Smooth muscle cell (in vitro differentiated cells): Measurements from ENCODE around the gene TBATA. TPM values are rescaled to one million over a fixed set of nuclear protein-coding genes. Genes with fewer than 3 reads are reported as not detected.

ENCODE experiments used
- DNase-seq: peaks from one replicate; lab custom pipeline; 2025; ENCODE audit not compliant: unreplicated experiment; lab: John Stamatoyannopoulos, UW
- H2AFZ ChIP-seq: fragments of 200-600 bp; sonication (generic); 2 replicates; pipeline ENCODE4 v1.6.0; 2016; ENCODE audit warnings: antibody characterized with exemption, low read depth, mild to moderate bottlenecking
- H3F3A ChIP-seq: fragments of 200-600 bp; sonication (generic); 2 replicates; pipeline ENCODE4 v1.6.0; 2017; ENCODE audit warnings: antibody characterized with exemption, low read depth
- H3K27ac ChIP-seq: fragments of 200-600 bp; sonication (generic); 2 replicates; pipeline ENCODE4 v1.5.1; 2016; ENCODE audit warnings: low read depth, mild to moderate bottlenecking
- H3K27me3 ChIP-seq: fragments of 200-600 bp; sonication (generic); 2 replicates; pipeline ENCODE4 v1.6.1; 2016; ENCODE audit warnings: low read depth, mild to moderate bottlenecking
- H3K36me3 ChIP-seq: fragments of 200-600 bp; sonication (generic); 2 replicates; pipeline ENCODE4 v1.5.1; 2016; ENCODE audit warnings: low read depth
- H3K4me1 ChIP-seq: fragments of 200-600 bp; sonication (generic); 2 replicates; pipeline ENCODE4 v1.5.1; 2016; ENCODE audit warnings: low read depth
- H3K4me2 ChIP-seq: fragments of 200-600 bp; sonication (generic); 2 replicates; pipeline ENCODE4 v1.6.0; 2016; ENCODE audit warnings: mild to moderate bottlenecking
- H3K4me3 ChIP-seq: fragments of 200-600 bp; sonication (generic); 2 replicates; pipeline ENCODE4 v1.5.1; 2016; ENCODE audit warnings: mild to moderate bottlenecking
- H3K79me2 ChIP-seq: fragments of 200-600 bp; sonication (generic); 2 replicates; pipeline ENCODE4 v1.6.0; 2016; ENCODE audit warnings: low read depth, mild to moderate bottlenecking
- H3K9ac ChIP-seq: fragments of 200-600 bp; sonication (generic); 2 replicates; pipeline ENCODE4 v1.6.0; 2016; ENCODE audit warnings: low read depth
- H3K9me3 ChIP-seq: fragments of 200-600 bp; sonication (generic); replicated peaks from 2 replicates; pipeline ENCODE4 v1.5.1; 2016; ENCODE audit warnings: low read depth
- H4K20me1 ChIP-seq: fragments of 200-600 bp; sonication (generic); 2 replicates; pipeline ENCODE4 v1.6.0; 2016; ENCODE audit warnings: low read depth
- WGBS: methylation state at CpG from one replicate; pipeline ENCODE4 v1.1.7; 2016; ENCODE audit warnings: low lambda C conversion rate; 5-methylcytosine and 5-hydroxymethylcytosine counted together
- polyA plus RNA-seq: library from polyadenylated mRNA; unstranded; fragments of >200 nt; fragmentation: Nextera tagmentation; extraction: Ambion mirVana; gene quantifications from 2 replicates; pipeline ENCODE4 v1.2.1, GENCODE V29; 2016
- total RNA-seq: library from RNA; depleted of rRNA; stranded (reverse); fragments of >200 nt; gene quantifications from 2 replicates; pipeline ENCODE4 v1.2.3, GENCODE V29; 2014
- TF ChIP-seq, protein P1 (sequence below): fragments of 200-600 bp; sonication (generic); IDR thresholded peaks from 2 replicates; pipeline ENCODE4 v1.5.1; 2017; ENCODE audit warnings: borderline replicate concordance, mild to moderate bottlenecking, antibody characterized with exemption; ENCODE audit not compliant: insufficient read depth, poor library complexity, severe bottlenecking

TBATA gene
- total and polyA plus RNA-seq, 2 experiments from 2014 or later = not detected

DNA sequence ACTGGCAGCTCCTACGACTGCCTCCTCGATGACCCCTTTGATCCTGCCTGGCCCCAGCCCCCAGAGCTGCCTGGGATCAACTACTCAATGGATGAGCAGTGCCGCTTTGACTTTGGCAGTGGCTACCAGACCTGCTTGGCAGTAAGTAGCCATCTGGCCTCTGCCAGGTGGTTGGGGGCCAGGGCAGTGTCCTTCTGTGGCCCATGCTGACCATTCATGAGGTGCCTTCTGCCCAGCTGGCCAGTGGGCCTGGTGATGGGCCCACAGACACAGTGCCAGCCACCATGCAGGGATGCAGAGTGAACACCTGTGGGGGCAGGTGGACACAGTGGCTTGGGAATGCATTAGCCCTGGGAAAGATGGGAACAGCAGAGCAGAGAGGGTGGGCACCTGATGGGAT, 50.0 kb downstream of the TBATA start:
- Histone ChIP-seq H4K20me1 (no peaks in the 10 kb centered on the region), H2AFZ (no peak overlapping the region), H3K27ac (no peak overlapping the region), H3K4me2 (no peak overlapping the region), H3K27me3 (no peaks in the 10 kb centered on the region), H3K36me3 (no peaks in the 10 kb centered on the region), H3K79me2 (no peaks in the 10 kb centered on the region), H3K4me1 (no peaks in the 10 kb centered on the region), H3K9ac (no peak overlapping the region), H3K9me3 (no peaks in the 10 kb centered on the region), H3K4me3 (no peak overlapping the region), H3F3A (no peaks in the 10 kb centered on the region)
- no peak for DNase-seq
- WGBS = 92% methylated on average over 3 of the region's 3 CpGs
- TF ChIP-seq, protein P1, sequence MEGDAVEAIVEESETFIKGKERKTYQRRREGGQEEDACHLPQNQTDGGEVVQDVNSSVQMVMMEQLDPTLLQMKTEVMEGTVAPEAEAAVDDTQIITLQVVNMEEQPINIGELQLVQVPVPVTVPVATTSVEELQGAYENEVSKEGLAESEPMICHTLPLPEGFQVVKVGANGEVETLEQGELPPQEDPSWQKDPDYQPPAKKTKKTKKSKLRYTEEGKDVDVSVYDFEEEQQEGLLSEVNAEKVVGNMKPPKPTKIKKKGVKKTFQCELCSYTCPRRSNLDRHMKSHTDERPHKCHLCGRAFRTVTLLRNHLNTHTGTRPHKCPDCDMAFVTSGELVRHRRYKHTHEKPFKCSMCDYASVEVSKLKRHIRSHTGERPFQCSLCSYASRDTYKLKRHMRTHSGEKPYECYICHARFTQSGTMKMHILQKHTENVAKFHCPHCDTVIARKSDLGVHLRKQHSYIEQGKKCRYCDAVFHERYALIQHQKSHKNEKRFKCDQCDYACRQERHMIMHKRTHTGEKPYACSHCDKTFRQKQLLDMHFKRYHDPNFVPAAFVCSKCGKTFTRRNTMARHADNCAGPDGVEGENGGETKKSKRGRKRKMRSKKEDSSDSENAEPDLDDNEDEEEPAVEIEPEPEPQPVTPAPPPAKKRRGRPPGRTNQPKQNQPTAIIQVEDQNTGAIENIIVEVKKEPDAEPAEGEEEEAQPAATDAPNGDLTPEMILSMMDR = no peak

DNA sequence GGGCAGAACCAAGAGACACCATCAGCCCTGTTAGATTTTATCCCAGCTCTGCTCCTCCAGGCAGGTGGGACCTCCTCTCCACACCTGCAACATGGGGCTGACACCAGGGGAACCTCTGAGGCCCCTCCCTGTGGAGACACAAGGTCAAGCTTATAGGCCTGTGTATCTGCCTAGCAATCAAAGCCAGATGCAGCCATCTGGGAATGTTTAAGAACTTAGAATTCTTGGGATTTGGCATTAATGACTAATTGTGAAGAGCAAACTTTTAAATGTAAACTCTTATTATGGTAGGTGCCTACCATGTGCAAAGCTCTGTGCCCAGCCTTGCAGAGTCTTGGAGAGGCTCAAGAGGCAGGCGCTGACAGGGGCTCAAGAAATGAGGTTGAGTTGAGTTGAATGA, 52.1 kb downstream of the TBATA start:
- Histone ChIP-seq H3K36me3 (no peaks in the 10 kb centered on the region), H3K27me3 (no peaks in the 10 kb centered on the region), H3K4me3 (no peak overlapping the region), H3K9me3 (no peaks in the 10 kb centered on the region), H2AFZ (no peak overlapping the region), H3K9ac (no peak overlapping the region), H3K27ac (no peak overlapping the region), H3K4me2 (no peak overlapping the region), H3K79me2 (no peaks in the 10 kb centered on the region), H3F3A (no peaks in the 10 kb centered on the region), H3K4me1 (no peaks in the 10 kb centered on the region), H4K20me1 (no peaks in the 10 kb centered on the region)
- WGBS = 100% methylated on average over 1 of the region's 1 CpG
- TF ChIP-seq, protein P1 = no peak
- DNase-seq = no peak

DNA sequence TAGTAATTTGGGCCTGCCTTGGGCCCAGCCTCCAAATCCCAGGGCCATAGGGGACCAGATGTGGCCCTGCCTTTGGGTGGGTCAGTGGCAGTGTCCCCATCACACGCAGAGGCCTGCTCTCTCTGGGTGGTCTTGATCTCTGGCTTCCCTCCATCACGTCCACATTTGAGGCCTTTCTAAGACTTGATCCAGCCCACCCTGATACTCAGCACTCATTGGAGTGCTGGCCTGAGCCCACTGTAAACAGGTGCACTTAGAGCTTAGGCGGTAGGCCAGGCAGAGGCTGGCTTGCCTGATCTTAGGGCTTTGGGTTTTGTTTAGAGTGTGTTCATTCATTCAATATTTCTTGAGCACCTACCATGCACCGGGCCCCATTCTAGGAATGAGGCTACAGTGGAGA, 52.6 kb downstream of the TBATA start:
- WGBS = 95% methylated on average over 4 of the region's 4 CpGs
- Histone ChIP-seq H3K9ac (no peak overlapping the region), H3K4me2 (no peak overlapping the region), H3K4me1 (no peaks in the 10 kb centered on the region), H4K20me1 (no peaks in the 10 kb centered on the region), H3K36me3 (no peaks in the 10 kb centered on the region), H3K79me2 (no peaks in the 10 kb centered on the region), H3F3A (no peaks in the 10 kb centered on the region), H2AFZ (no peak overlapping the region), H3K4me3 (no peak overlapping the region), H3K9me3 (no peaks in the 10 kb centered on the region), H3K27me3 (no peaks in the 10 kb centered on the region), H3K27ac (no peak overlapping the region)
- DNase-seq = no peak
- TF ChIP-seq, protein P1 = no peak

DNA sequence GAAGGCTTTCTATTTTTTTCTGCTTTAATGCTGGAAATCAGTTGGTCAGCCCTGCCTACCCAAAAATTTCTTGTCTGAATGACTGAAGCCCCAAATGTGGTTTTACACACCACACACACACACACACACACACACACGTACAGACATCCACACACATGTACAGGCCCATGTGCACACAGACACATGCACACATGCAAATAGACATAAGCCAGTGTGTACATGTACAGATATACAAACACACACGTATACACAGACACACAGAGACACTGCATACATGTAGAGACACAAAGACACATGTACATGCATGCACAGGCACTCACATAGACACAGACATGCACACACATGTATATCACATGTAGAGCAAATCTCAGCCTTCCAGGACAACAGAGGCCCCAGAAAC, 54.2 kb downstream of the TBATA start:
- TF ChIP-seq, protein P1 = no peak
- H2AFZ ChIP-seq = no peak overlapping the region

More for the DNA sequence above, 54.2 kb downstream of the TBATA start:
- Histone ChIP-seq H3K4me2 (no peak overlapping the region), H3K9me3 (no peaks in the 10 kb centered on the region), H3K4me3 (no peak overlapping the region), H3K79me2 (no peaks in the 10 kb centered on the region), H3K4me1 (no peaks in the 10 kb centered on the region), H3K27me3 (no peaks in the 10 kb centered on the region), H4K20me1 (no peaks in the 10 kb centered on the region), H3K9ac (no peak overlapping the region), H3F3A (no peaks in the 10 kb centered on the region), H3K36me3 (no peaks in the 10 kb centered on the region), H3K27ac (no peak overlapping the region)
- no peak for DNase-seq
- 91% methylated on average over 2 of the region's 2 CpGs for WGBS
